Panc1 (cell line): ENCODE results near the gene GCC2.
"Not testable (repeated sequence)": the region's sequence is repeated elsewhere in the genome, so short reads cannot be mapped to it uniquely, and the experiment has no call there.

Source experiments
- POLR2AphosphoS5 ChIP-seq: IDR thresholded peaks from 2 replicates; pipeline ENCODE4 v1.6.1; 2012; ENCODE audit warnings: mild to moderate bottlenecking, low read depth, low read length, moderate library complexity
- SIN3A ChIP-seq: IDR thresholded peaks from 2 replicates; pipeline ENCODE4 v1.6.1; 2012; ENCODE audit warnings: low read depth, mild to moderate bottlenecking, low read length, moderate library complexity, borderline replicate concordance; ENCODE audit not compliant: insufficient read depth
- TCF7L2 ChIP-seq: IDR thresholded peaks from 2 replicates; pipeline ENCODE4 v1.6.1; 2011; ENCODE audit warnings: mild to moderate bottlenecking, low read depth, low read length, inconsistent platforms
- TF ChIP-seq, protein P1 (sequence below): fragments of 450-650 bp; IDR thresholded peaks from 2 replicates; pipeline ENCODE4 v1.5.1; 2017; ENCODE audit warnings: mild to moderate bottlenecking
- TF ChIP-seq, protein P2 (sequence below), 2 experiments: IDR thresholded peaks; 2 replicates each; pipeline ENCODE4 v1.6.1; 2011 to 2012; ENCODE audit warnings: low read depth in 2 of 2, control low read depth in 1 of 2, low read length in 1 of 2, mild to moderate bottlenecking in 1 of 2, moderate library complexity in 1 of 2; ENCODE audit not compliant: insufficient read depth in 1 of 2

GRCh38 chr2:108496167-108496566 lies 47.2 kb downstream of the GCC2 start:
- TF ChIP-seq, protein P1, sequence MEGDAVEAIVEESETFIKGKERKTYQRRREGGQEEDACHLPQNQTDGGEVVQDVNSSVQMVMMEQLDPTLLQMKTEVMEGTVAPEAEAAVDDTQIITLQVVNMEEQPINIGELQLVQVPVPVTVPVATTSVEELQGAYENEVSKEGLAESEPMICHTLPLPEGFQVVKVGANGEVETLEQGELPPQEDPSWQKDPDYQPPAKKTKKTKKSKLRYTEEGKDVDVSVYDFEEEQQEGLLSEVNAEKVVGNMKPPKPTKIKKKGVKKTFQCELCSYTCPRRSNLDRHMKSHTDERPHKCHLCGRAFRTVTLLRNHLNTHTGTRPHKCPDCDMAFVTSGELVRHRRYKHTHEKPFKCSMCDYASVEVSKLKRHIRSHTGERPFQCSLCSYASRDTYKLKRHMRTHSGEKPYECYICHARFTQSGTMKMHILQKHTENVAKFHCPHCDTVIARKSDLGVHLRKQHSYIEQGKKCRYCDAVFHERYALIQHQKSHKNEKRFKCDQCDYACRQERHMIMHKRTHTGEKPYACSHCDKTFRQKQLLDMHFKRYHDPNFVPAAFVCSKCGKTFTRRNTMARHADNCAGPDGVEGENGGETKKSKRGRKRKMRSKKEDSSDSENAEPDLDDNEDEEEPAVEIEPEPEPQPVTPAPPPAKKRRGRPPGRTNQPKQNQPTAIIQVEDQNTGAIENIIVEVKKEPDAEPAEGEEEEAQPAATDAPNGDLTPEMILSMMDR, result not testable (repeated sequence)
- TF ChIP-seq, protein P2, sequence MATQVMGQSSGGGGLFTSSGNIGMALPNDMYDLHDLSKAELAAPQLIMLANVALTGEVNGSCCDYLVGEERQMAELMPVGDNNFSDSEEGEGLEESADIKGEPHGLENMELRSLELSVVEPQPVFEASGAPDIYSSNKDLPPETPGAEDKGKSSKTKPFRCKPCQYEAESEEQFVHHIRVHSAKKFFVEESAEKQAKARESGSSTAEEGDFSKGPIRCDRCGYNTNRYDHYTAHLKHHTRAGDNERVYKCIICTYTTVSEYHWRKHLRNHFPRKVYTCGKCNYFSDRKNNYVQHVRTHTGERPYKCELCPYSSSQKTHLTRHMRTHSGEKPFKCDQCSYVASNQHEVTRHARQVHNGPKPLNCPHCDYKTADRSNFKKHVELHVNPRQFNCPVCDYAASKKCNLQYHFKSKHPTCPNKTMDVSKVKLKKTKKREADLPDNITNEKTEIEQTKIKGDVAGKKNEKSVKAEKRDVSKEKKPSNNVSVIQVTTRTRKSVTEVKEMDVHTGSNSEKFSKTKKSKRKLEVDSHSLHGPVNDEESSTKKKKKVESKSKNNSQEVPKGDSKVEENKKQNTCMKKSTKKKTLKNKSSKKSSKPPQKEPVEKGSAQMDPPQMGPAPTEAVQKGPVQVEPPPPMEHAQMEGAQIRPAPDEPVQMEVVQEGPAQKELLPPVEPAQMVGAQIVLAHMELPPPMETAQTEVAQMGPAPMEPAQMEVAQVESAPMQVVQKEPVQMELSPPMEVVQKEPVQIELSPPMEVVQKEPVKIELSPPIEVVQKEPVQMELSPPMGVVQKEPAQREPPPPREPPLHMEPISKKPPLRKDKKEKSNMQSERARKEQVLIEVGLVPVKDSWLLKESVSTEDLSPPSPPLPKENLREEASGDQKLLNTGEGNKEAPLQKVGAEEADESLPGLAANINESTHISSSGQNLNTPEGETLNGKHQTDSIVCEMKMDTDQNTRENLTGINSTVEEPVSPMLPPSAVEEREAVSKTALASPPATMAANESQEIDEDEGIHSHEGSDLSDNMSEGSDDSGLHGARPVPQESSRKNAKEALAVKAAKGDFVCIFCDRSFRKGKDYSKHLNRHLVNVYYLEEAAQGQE (IDR thresholded peaks at IDR 0.05; ENCODE audit: insufficient read depth in 1 of 2, low read depth in 2 of 2, low read length in 1 of 2), result not testable (repeated sequence)
- TF ChIP-seq TCF7L2, POLR2AphosphoS5, SIN3A: not testable (repeated sequence)
